ENCODE measurements around the gene SAXO2. TPM values are rescaled to one million over a fixed set of nuclear protein-coding genes. Genes with fewer than 3 reads are reported as not detected.
"Not testable (repeated sequence)": the region's sequence is repeated elsewhere in the genome, so short reads cannot be mapped to it uniquely, and the experiment has no call there.

Gene SAXO2
- total and polyA plus RNA-seq, 2 donors (not counting 1 experiment from before 2014, with no cell fraction given), result 2.5 to 30.2 TPM

DNA sequence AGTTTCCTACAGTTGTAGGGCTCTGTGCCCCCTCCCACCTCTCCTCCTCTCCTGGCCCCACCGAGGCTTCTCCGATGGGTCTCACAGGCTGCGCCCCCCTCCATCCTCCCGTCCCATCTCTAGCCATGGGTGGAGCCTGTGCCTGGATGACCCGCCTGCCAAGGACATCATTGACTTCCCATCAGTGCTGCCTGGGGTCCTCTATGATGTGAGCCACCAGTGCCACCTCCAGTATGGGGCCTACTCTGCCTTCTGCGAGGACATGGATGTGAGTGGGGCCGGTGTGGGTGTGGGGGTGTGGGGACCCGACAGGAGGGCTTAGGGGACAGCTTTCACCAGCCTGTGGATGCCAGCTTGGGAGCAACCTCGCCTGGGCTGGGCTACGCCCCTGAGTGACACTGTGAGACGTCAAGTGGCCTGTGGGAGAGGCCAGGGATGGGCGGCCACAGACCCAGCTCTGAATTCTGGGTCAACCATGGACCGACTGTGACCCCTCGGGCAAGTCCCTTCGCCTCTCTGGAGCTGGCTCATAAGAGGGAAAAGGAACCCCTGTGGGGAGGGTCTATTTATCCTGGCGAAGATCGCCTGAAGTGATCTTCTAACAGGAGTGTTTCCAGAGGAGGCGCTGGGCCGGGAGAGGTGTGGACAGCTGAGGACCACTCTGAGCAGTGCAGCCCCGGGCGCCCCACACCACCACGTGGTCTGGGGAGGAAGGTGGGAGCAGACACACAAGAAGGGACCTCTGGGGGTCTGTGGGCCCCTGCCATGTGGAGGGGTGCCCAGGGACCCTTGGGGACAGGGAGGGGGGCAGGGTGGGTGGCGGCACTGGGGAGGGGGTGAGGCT lies 53.9 kb downstream of the SAXO2 start:
- 95% methylated on average over 18 of the region's 23 CpGs for WGBS (ENCODE audit: insufficient coverage)
- DNase-seq; H3K9me3 Mint-ChIP-seq (ENCODE audit: insufficient read depth); H3K27me3 ChIP-seq (replicated peaks in 1 of 4; ENCODE audit: control extremely low read depth in 1 of 4, control insufficient read depth in 3 of 4, insufficient read depth in 4 of 4, low read length in 3 of 4); H3K4me3 Mint-ChIP-seq; ATAC-seq (ENCODE audit: low read depth); H4K20me1 ChIP-seq (ENCODE audit: control insufficient read depth, insufficient read depth, low read length, poor library complexity, severe bottlenecking); H3K79me2 ChIP-seq (ENCODE audit: control insufficient read depth, insufficient read depth, low read length); H3K4me1 ChIP-seq (ENCODE audit: control insufficient read depth in 2 of 2, insufficient read depth in 2 of 2, low read length in 2 of 2); H3K4me2 ChIP-seq (replicated peaks; ENCODE audit: low read depth, low read length, poor library complexity, severe bottlenecking); H2AFZ ChIP-seq (ENCODE audit: insufficient read depth, low read depth, low read length, poor library complexity, severe bottlenecking); CTCF ChIA-PET; H3K27me3 Mint-ChIP-seq; intact Hi-C loops (cut with micrococcal nuclease); H3K36me3 ChIP-seq (replicated peaks in 1 of 2; ENCODE audit: control extremely low read depth in 1 of 2, control insufficient read depth in 1 of 2, extremely low read depth in 1 of 2, insufficient read depth in 2 of 2, low read length in 1 of 2); H3K9me3 ChIP-seq (ENCODE audit: control extremely low read depth in 1 of 3, control insufficient read depth in 2 of 3, insufficient read depth in 1 of 3, low read length in 2 of 3); H3K4me3 ChIP-seq (ENCODE audit: control extremely low read depth in 1 of 5, extremely low read depth in 1 of 5, insufficient read depth in 1 of 5, low read depth in 2 of 5, low read length in 4 of 5); H3K27ac ChIP-seq (ENCODE audit: low read length in 2 of 2); H3K4me1 Mint-ChIP-seq; H3K9ac ChIP-seq (ENCODE audit: low read length); H3K27ac Mint-ChIP-seq; POLR2A ChIA-PET: not testable (repeated sequence)

DNA sequence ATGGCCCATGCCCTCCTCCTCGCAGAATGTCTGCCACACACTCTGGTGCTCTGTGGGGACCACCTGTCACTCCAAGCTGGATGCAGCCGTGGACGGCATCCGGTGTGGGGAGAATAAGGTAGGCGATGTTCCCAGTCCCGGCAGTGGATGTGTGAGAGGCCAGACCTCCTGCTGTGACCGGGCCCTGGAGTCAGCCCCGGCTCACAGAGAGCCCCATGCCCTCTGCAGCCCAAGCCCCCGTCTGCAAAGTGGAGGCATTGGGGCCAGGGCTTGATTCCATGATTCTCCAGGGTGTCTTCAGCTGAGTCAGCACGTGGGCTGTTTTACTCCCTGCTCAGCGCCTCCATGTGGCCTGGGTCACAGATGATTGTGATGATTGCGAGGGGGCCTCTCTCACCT lies 54.5 kb downstream of the SAXO2 start:
- no peak overlapping the region for H3K27ac ChIP-seq (ENCODE audit: low read length in 2 of 2)

DNA sequence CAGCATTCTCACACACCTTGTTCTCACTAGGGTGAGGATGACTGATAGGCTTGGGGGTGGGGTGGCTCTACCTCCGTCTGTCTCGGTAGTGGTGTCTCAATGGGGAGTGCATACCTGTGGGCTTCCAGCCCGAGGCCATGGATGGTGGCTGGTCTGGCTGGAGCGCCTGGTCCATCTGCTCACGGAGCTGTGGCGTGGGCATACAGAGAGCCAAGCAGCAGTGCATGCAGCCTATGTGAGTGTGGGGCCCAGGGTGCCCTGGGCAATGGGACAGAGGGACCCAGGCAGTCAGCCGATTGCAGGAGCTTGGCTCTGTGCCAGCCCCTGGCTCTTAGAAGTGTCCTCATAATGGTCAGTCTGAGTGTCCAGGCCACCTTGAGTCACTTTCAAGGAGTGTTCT lies 54.9 kb downstream of the SAXO2 start:
- H3K9me3 ChIP-seq (ENCODE audit: control extremely low read depth in 1 of 3, control insufficient read depth in 2 of 3, insufficient read depth in 1 of 3, low read length in 2 of 3); H3K79me2 ChIP-seq (ENCODE audit: control insufficient read depth, insufficient read depth, low read length); H4K20me1 ChIP-seq (ENCODE audit: control insufficient read depth, insufficient read depth, low read length, poor library complexity, severe bottlenecking); H3K27me3 ChIP-seq (replicated peaks in 1 of 4; ENCODE audit: control extremely low read depth in 1 of 4, control insufficient read depth in 3 of 4, insufficient read depth in 4 of 4, low read length in 3 of 4); H3K9ac ChIP-seq (ENCODE audit: low read length); H3K27me3 Mint-ChIP-seq; ATAC-seq (ENCODE audit: low read depth); H3K4me2 ChIP-seq (replicated peaks; ENCODE audit: low read depth, low read length, poor library complexity, severe bottlenecking); H3K27ac ChIP-seq (ENCODE audit: low read length in 2 of 2); H3K4me1 ChIP-seq (ENCODE audit: control insufficient read depth in 2 of 2, insufficient read depth in 2 of 2, low read length in 2 of 2); H3K36me3 ChIP-seq (replicated peaks in 1 of 2; ENCODE audit: control extremely low read depth in 1 of 2, control insufficient read depth in 1 of 2, extremely low read depth in 1 of 2, insufficient read depth in 2 of 2, low read length in 1 of 2); H3K4me3 ChIP-seq (ENCODE audit: control extremely low read depth in 1 of 5, extremely low read depth in 1 of 5, insufficient read depth in 1 of 5, low read depth in 2 of 5, low read length in 4 of 5); H3K9me3 Mint-ChIP-seq (ENCODE audit: insufficient read depth); H2AFZ ChIP-seq (ENCODE audit: insufficient read depth, low read depth, low read length, poor library complexity, severe bottlenecking); intact Hi-C loops (cut with micrococcal nuclease); CTCF ChIA-PET; DNase-seq; H3K4me3 Mint-ChIP-seq; H3K27ac Mint-ChIP-seq; H3K4me1 Mint-ChIP-seq; POLR2A ChIA-PET: not testable (repeated sequence)
- 82% methylated on average over 7 of the region's 7 CpGs for WGBS (ENCODE audit: insufficient coverage)

More for the DNA sequence above, 54.5 kb downstream of the SAXO2 start:
- Histone ChIP-seq H3K27me3 (replicated peaks in 1 of 4; ENCODE audit: control extremely low read depth in 1 of 4, control insufficient read depth in 3 of 4, insufficient read depth in 4 of 4, low read length in 3 of 4) (no peaks in the 10 kb centered on the region), H3K36me3 (replicated peaks in 1 of 2; ENCODE audit: control extremely low read depth in 1 of 2, control insufficient read depth in 1 of 2, extremely low read depth in 1 of 2, insufficient read depth in 2 of 2, low read length in 1 of 2) (no peaks in the 10 kb centered on the region), H3K4me2 (replicated peaks; ENCODE audit: low read depth, low read length, poor library complexity, severe bottlenecking) (no peak overlapping the region), H3K4me1 (ENCODE audit: control insufficient read depth in 2 of 2, insufficient read depth in 2 of 2, low read length in 2 of 2) (no peaks in the 10 kb centered on the region), H3K79me2 (ENCODE audit: control insufficient read depth, insufficient read depth, low read length) (no peaks in the 10 kb centered on the region), H3K9me3 (ENCODE audit: control extremely low read depth in 1 of 3, control insufficient read depth in 2 of 3, insufficient read depth in 1 of 3, low read length in 2 of 3) (no peaks in the 10 kb centered on the region), H3K9ac (ENCODE audit: low read length) (no peak overlapping the region), H3K4me3 (ENCODE audit: control extremely low read depth in 1 of 5, extremely low read depth in 1 of 5, insufficient read depth in 1 of 5, low read depth in 2 of 5, low read length in 4 of 5) (no peak overlapping the region), H4K20me1 (ENCODE audit: control insufficient read depth, insufficient read depth, low read length, poor library complexity, severe bottlenecking) (no peaks in the 10 kb centered on the region), H2AFZ (ENCODE audit: insufficient read depth, low read depth, low read length, poor library complexity, severe bottlenecking) (no peak overlapping the region)
- peaks cover 4% of the 10 kb centered on the region for H3K27me3 Mint-ChIP-seq
- CTCF ChIA-PET, result no interaction called here
- TF ChIP-seq, protein P1, sequence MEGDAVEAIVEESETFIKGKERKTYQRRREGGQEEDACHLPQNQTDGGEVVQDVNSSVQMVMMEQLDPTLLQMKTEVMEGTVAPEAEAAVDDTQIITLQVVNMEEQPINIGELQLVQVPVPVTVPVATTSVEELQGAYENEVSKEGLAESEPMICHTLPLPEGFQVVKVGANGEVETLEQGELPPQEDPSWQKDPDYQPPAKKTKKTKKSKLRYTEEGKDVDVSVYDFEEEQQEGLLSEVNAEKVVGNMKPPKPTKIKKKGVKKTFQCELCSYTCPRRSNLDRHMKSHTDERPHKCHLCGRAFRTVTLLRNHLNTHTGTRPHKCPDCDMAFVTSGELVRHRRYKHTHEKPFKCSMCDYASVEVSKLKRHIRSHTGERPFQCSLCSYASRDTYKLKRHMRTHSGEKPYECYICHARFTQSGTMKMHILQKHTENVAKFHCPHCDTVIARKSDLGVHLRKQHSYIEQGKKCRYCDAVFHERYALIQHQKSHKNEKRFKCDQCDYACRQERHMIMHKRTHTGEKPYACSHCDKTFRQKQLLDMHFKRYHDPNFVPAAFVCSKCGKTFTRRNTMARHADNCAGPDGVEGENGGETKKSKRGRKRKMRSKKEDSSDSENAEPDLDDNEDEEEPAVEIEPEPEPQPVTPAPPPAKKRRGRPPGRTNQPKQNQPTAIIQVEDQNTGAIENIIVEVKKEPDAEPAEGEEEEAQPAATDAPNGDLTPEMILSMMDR (IDR thresholded peaks at IDR 0.05), result no peak
- TF ChIP-seq EZH2 (IDR thresholded peaks at IDR 0.05; ENCODE audit: borderline replicate concordance, insufficient read depth, low read depth, low read length, poor library complexity, severe bottlenecking), result no peak
- H3K9me3 Mint-ChIP-seq (ENCODE audit: insufficient read depth), result no peaks in the 10 kb centered on the region
- POLR2A ChIA-PET, result no interaction called here
- WGBS (ENCODE audit: insufficient coverage), result 89% methylated on average over 6 of the region's 12 CpGs
- no peaks in the 10 kb centered on the region for H3K4me1 Mint-ChIP-seq
- H3K4me3 Mint-ChIP-seq, result no peak overlapping the region
- no peak for ATAC-seq (ENCODE audit: low read depth)
- intact Hi-C loops (cut with micrococcal nuclease), result no loop called here
- no peak for DNase-seq
- no peak overlapping the region for H3K27ac Mint-ChIP-seq
